Spinal cord (tissue), 10 donors: ENCODE measurements around the gene DAGLA. TPM values are rescaled to one million over a fixed set of nuclear protein-coding genes. Genes with fewer than 3 reads are reported as not detected.

Experiments used
- DNase-seq, 6 donors: peaks; one replicate each; pipeline versions ENCODE4 v3.0.0 to v3.0.0-alpha.2; 2013 to 2015; ENCODE audit warnings: low spot score in 6 of 6, low read depth in 4 of 6
- H3K27ac ChIP-seq: one replicate; pipeline ENCODE4 v1.5.1; 2013; ENCODE audit warnings: low read depth, low read length, control low read depth
- H3K27me3 ChIP-seq: one replicate; pipeline ENCODE4 v1.6.1; 2013; ENCODE audit warnings: low read length; ENCODE audit not compliant: control insufficient read depth, insufficient read depth
- H3K36me3 ChIP-seq: one replicate; pipeline ENCODE4 v1.6.1; 2013; ENCODE audit warnings: low read length; ENCODE audit not compliant: control insufficient read depth, insufficient read depth
- H3K4me1 ChIP-seq: one replicate; pipeline ENCODE4 v1.6.1; 2013; ENCODE audit warnings: low read length; ENCODE audit not compliant: control insufficient read depth, insufficient read depth
- H3K4me3 ChIP-seq: one replicate; pipeline ENCODE4 v1.5.1; 2013; ENCODE audit warnings: low read depth, low read length, control low read depth
- H3K9me3 ChIP-seq: one replicate; pipeline ENCODE4 v1.6.1; 2013; ENCODE audit warnings: low read length; ENCODE audit not compliant: control insufficient read depth, insufficient read depth
- WGBS: methylation state at CpG from one replicate; pipeline ENCODE4 v1.1.5; 2013; ENCODE audit warnings: missing lambda C conversion rate; ENCODE audit not compliant: insufficient coverage; 5-methylcytosine and 5-hydroxymethylcytosine counted together
- polyA plus RNA-seq, 2 donors: library from polyadenylated mRNA; unstranded; fragments of 120-200 nt; gene quantifications; one replicate each; pipeline ENCODE4 v1.2.1, GENCODE V29; 2013; ENCODE audit not compliant: insufficient read length in 2 of 2
- total RNA-seq, 2 donors: library from RNA; depleted of rRNA in 1 of 2; stranded (reverse); fragments of 120-200 nt in 1 of 2; fragments of >200 nt in 1 of 2; gene quantifications; one replicate each; pipeline versions ENCODE4 v1.2.3 to v1.2.4, GENCODE V29; 2013 to 2014
- donor health status: healthy.

Gene DAGLA
- total and polyA plus RNA-seq, 4 donors = 3.9 to 21.7 (median 14.8) TPM

DNA sequence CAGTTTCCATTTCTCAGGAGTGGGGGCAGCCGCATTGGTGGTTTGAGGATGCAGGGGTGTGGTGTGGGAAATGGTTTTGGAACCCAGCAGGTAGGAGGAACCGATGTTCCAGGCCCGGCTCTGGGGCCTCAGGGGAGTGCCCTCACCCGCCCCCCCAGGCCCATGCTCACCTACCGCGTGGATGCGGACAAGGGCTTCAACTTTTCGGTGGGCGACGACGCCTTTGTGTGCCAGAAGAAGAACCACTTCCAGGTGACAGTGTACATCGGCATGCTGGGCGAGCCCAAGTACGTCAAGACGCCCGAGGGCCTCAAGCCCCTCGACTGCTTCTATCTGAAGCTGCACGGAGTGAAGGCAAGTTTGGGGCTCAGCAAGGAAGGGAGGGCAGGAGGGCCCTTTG is 93.6 kb downstream of the DAGLA start:
- 87% methylated on average over 18 of the region's 18 CpGs for WGBS
- no peak for DNase-seq
- H3K27ac ChIP-seq = no peak overlapping the region

DNA sequence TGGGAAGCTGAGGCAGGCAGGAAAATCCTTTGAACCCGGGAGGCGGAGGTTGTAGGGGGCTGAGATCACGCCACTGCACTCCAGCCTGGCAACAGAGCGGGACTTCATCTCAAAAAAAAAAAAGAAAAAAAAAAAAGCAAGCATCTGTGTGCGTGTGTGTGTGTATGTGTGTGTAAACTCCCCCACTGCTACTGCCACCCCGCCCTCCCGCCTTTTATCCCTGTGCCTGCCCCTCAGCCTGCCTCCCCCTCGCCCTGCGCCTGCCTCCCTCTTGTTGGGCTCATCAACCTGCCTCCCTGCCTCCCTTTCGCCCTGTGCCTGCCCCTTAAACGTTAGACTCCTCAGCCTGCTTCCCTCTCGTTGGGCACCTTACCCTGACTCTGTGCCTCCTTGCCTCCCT is 94.2 kb downstream of the DAGLA start:
- DNase-seq = no peak
- H3K27ac ChIP-seq = no peak overlapping the region

More for the DNA sequence above, 93.6 kb downstream of the DAGLA start:
- peaks cover 41% of the 10 kb centered on the region for H3K36me3 ChIP-seq
- H3K27me3 ChIP-seq = no peaks in the 10 kb centered on the region
- peaks cover 47% of the 10 kb centered on the region for H3K4me1 ChIP-seq
- H3K4me3 ChIP-seq = no peak overlapping the region
- H3K9me3 ChIP-seq = no peaks in the 10 kb centered on the region

DNA sequence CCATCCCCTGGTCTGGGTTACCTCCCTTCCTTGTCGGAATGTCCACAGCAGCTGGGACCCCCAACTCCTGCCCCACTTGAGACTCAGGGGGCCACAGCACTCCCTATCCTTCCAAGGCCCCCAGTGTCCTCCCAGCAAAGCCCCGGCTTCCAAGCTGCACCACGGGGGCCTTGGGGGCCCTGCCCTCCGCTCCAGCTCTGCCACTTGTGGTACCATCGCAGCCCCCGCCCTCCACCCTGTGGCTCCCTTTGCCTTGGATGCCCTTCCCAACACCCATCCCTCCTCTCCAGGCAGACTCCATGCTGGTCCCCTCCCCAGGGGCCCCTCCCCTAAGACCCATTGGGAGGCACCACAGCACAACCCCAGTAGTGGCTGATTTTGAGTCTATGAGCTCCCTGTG is 94.9 kb downstream of the DAGLA start:
- no peaks in the 10 kb centered on the region for H3K27me3 ChIP-seq
- WGBS = 92% methylated on average over 6 of the region's 6 CpGs
- peaks cover 47% of the 10 kb centered on the region for H3K4me1 ChIP-seq
- H3K9me3 ChIP-seq = no peaks in the 10 kb centered on the region
- H3K36me3 ChIP-seq = peaks cover 42% of the 10 kb centered on the region
- H3K27ac ChIP-seq = no peak overlapping the region
- no peak for DNase-seq
- H3K4me3 ChIP-seq = no peak overlapping the region

More for the DNA sequence above, 94.2 kb downstream of the DAGLA start:
- WGBS = 85% methylated on average over 7 of the region's 12 CpGs
- peaks cover 47% of the 10 kb centered on the region for H3K4me1 ChIP-seq
- no peaks in the 10 kb centered on the region for H3K9me3 ChIP-seq
- peaks cover 41% of the 10 kb centered on the region for H3K36me3 ChIP-seq
- no peak overlapping the region for H3K4me3 ChIP-seq
- no peaks in the 10 kb centered on the region for H3K27me3 ChIP-seq

DNA sequence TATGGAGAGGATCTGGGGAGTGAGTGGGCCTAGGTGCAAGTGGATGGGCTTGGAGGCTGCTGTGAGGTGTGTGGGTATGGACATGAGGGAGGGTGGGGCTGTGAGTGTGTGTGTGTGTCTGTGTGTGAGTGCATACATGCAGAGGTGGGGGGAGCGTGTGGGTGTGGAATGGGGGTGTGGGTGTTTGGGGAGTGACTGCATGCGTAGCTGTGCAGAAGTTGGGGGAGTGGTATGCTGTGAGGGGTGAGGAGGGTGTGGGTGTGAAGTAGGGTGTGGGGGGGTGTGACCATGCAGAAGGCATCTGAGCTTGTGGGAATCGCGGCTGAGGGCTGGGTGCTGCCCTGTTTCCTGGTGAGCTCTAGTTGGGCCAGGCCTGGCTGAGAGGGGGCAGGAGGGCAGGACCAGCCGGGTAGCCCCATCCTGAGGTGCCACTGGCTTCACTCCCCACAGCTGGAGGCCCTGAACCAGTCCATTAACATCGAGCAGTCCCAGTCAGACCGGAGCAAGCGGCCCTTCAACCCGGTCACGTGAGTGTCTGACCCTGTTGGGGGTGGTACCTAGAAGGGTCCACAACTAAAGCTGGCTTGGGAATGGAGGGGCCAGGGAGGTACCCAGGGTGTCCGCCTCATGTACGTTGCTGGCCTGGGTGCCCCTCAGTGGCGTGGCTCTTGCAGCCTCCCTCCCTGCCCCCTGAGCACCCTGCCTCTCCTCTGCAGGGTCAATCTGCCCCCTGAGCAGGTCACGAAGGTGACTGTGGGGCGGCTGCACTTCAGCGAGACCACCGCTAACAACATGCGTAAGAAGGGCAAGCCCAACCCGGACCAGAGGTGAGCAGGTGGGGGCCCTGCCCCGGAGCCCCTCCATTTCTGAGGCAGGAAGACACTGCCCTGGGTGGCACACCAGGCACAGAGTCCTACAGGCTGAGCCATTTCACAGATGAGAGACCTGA is 95.7 kb downstream of the DAGLA start:
- H3K27ac ChIP-seq = no peak overlapping the region

DNA sequence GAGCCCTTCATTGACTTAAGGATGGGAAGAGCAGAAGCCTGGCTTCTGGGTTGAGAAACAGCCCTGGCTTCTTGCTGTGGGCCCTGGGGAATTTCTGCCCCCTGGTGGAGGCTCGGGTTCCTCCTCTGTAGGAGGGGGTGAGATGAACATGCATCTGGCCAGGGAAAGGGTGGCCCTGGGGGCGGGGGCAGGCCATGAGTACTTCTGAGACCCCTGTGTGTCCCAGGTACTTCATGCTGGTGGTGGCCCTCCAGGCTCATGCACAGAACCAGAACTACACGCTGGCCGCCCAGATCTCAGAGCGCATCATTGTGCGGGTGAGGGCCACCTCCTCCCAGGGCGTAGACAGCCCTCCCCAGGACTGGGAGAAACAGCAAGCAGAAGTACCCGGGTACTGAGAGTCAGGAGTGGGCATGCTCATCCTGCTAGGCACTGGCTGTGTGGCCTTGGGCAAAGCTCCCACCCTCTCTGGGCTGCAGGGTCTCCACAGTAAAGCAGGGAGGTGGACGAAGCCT is 96.4 kb downstream of the DAGLA start:
- Histone ChIP-seq H3K4me3 (no peak overlapping the region), H3K36me3 (peaks cover 54% of the 10 kb centered on the region), H3K4me1 (peaks cover 45% of the 10 kb centered on the region), H3K27me3 (no peaks in the 10 kb centered on the region), H3K9me3 (no peaks in the 10 kb centered on the region), H3K27ac (no peak overlapping the region)
- DNase-seq = peak in 2 of 6 donors; percentile 18 to 51
- 67% methylated on average over 9 of the region's 9 CpGs for WGBS

More for the DNA sequence above, 95.7 kb downstream of the DAGLA start:
- no peak for DNase-seq
- peaks cover 49% of the 10 kb centered on the region for H3K36me3 ChIP-seq
- H3K4me3 ChIP-seq = no peak overlapping the region
- no peaks in the 10 kb centered on the region for H3K9me3 ChIP-seq
- 85% methylated on average over 20 of the region's 20 CpGs for WGBS
- peaks cover 47% of the 10 kb centered on the region for H3K4me1 ChIP-seq
- H3K27me3 ChIP-seq = no peaks in the 10 kb centered on the region

DNA sequence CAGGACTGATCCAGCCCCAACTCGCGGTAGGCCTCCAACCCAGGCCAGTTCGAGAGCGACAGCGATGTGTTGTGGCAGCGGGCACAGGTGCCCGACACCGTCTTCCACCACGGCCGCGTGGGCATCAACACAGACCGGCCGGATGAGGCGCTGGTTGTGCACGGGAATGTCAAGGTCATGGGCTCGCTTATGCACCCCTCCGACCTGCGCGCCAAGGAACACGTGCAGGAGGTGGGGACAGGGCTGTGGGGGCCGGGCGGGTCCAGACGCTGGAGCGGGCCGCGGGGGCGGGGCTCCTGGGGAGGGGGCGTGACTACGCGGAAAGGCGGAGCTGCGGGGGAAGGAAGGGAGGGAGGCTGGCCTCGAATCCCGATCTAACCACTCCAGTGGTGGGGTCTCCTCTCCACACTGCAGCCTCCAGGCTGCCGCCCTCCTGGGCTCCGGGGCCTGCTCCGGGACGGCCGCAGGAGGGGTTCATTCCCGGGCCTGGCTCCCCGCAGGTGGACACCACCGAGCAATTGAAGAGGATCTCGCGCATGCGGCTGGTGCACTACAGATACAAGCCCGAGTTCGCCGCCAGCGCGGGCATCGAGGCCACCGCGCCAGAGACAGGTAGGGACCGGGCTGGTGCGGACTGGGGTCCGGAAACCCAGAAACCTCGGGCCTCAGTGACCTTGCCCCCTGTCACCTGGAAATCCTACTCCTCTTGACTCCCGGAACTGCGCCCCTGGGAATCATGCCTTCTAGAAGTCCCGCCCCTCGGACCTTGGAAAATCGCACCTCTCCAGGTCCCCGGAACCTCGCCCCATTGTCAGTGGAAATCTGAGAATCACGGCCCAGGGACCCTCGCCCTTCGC is 97.3 kb downstream of the DAGLA start:
- WGBS = 25% methylated on average over 58 of the region's 67 CpGs
- Histone ChIP-seq H3K27ac (no peak overlapping the region), H3K27me3 (no peaks in the 10 kb centered on the region)

DNA sequence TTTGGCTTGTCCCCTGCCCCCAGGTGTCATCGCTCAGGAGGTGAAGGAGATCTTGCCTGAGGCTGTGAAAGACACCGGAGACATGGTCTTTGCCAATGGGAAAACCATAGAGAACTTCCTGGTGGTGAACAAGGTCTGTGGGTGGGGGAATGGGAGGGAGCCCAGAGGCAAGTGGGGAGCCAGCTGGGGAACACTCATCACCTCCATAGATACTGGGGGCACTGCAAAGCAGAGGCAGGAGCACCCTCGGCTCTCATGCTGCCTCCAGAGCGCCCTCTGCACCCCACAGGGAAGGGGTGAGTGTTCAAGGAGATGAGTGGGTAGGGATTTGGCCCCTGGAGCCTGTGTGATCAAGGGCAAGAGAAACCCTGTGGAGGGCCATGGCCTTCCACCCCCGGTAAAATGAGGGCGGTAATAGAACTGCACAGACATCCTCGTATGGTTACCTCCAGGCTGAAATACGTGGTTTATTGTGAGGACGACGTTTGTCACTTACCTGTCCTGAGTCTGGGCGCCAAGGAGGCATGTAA is 98.2 kb downstream of the DAGLA start:
- Histone ChIP-seq H3K9me3 (no peaks in the 10 kb centered on the region), H3K4me3 (no peak overlapping the region), H3K27ac (no peak overlapping the region), H3K36me3 (peaks cover 55% of the 10 kb centered on the region), H3K27me3 (no peaks in the 10 kb centered on the region), H3K4me1 (peaks cover 31% of the 10 kb centered on the region)
- 91% methylated on average over 10 of the region's 11 CpGs for WGBS
- no peak for DNase-seq

More for the DNA sequence above, 97.3 kb downstream of the DAGLA start:
- peak overlapping the region; percentile 18 for H3K4me3 ChIP-seq
- H3K9me3 ChIP-seq = no peaks in the 10 kb centered on the region
- DNase-seq = peak in 3 of 6 donors; percentile 17 to 86 (median 75)
- peaks cover 38% of the 10 kb centered on the region for H3K4me1 ChIP-seq
- H3K36me3 ChIP-seq = peaks cover 51% of the 10 kb centered on the region

DNA sequence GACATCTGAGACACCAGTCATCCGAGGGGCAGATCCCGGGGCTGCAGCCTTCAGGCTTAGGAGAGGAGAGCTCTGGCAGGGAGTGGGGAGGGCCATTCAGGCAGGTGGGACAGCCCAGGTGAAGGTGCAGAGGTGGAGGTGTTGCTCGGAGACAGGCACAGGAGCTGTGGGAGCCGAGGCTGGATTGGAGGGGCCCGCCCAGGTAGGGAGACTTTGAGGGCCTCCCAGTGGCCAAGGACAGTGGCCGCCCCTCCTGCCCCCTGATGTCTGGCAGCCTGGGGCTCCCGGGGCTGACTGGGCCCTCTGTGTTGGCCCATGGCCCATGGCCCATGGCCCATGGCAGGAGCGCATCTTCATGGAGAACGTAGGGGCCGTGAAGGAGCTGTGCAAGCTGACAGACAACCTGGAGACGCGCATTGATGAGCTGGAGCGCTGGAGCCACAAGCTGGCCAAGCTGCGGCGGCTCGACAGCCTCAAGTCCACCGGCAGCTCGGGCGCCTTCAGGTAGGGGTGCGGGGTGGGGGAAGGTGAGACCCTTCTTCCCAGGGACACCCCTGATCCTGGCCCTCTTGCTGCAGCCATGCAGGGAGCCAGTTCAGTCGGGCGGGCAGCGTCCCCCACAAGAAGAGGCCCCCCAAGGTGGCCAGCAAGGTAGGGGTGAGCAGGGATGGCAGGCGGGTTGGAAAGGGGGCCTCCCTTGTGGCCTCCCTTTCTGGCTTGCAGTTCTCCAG is 98.9 kb downstream of the DAGLA start:
- H3K36me3 ChIP-seq = peaks cover 60% of the 10 kb centered on the region
- no peaks in the 10 kb centered on the region for H3K27me3 ChIP-seq
- no peak overlapping the region for H3K27ac ChIP-seq
- no peak for DNase-seq
- no peaks in the 10 kb centered on the region for H3K9me3 ChIP-seq
- WGBS = 83% methylated on average over 14 of the region's 24 CpGs
- peaks cover 24% of the 10 kb centered on the region for H3K4me1 ChIP-seq
- H3K4me3 ChIP-seq = no peak overlapping the region
